ENCODE measurements around the gene GFER.

GFER gene

GRCh38 chr16:2004795-2005517, 21.0 kb downstream of the GFER start:
- no peak overlapping the region for H4K5ac ChIP-seq (ENCODE audit: low read length)
- H2BK5ac ChIP-seq (ENCODE audit: low read length) = no peak overlapping the region
- no CpG with 5 or more reads among the region's 34 CpGs for WGBS (ENCODE audit: extremely low coverage, insufficient coverage, low lambda C conversion rate)
- no peak overlapping the region for H2BK120ac ChIP-seq (ENCODE audit: low read depth, low read length)
- no peak for DNase-seq
- H3K9ac ChIP-seq (ENCODE audit: low read length) = no peak overlapping the region
- no peak overlapping the region for H3K23ac ChIP-seq (ENCODE audit: low read length)
- peaks cover 15% of the 10 kb centered on the region for H3K36me3 ChIP-seq (ENCODE audit: control insufficient read depth, insufficient read depth, low read length)
- no peak overlapping the region for H2BK15ac ChIP-seq (replicated peaks; ENCODE audit: low read depth)
- H3K27ac ChIP-seq (ENCODE audit: low read depth, low read length) = no peak overlapping the region
- peak overlapping the region; percentile 30 for H3K56ac ChIP-seq (ENCODE audit: low read length)
- peaks cover 43% of the 10 kb centered on the region for H3K79me2 ChIP-seq (ENCODE audit: control insufficient read depth, insufficient read depth, low read length)
- no peak overlapping the region for H3K4ac ChIP-seq (ENCODE audit: low read depth, low read length)
- H3K79me1 ChIP-seq (ENCODE audit: low read length) = peaks cover 31% of the 10 kb centered on the region
- peaks cover 9% of the 10 kb centered on the region for H3K4me1 ChIP-seq (ENCODE audit: control insufficient read depth, low read depth, low read length)
- no peak overlapping the region for H4K8ac ChIP-seq (ENCODE audit: low read depth, low read length)
- no peak overlapping the region for H3K4me2 ChIP-seq (ENCODE audit: low read length)
- no peak overlapping the region for H2AK5ac ChIP-seq (ENCODE audit: low read length)
- H3K4me3 ChIP-seq (ENCODE audit: low read length) = no peak overlapping the region
- no peaks in the 10 kb centered on the region for H3K27me3 ChIP-seq (ENCODE audit: insufficient read depth, low read length, poor library complexity)
- H3K18ac ChIP-seq (ENCODE audit: low read length) = no peak overlapping the region

GRCh38 chr16:2005646-2006045, 21.7 kb downstream of the GFER start:
- H3K27ac ChIP-seq (ENCODE audit: low read depth, low read length) = no peak overlapping the region
- H4K8ac ChIP-seq (ENCODE audit: low read depth, low read length) = no peak overlapping the region
- H3K23ac ChIP-seq (ENCODE audit: low read length) = no peak overlapping the region
- peaks cover 34% of the 10 kb centered on the region for H3K79me1 ChIP-seq (ENCODE audit: low read length)
- H3K18ac ChIP-seq (ENCODE audit: low read length) = no peak overlapping the region
- H2BK15ac ChIP-seq (replicated peaks; ENCODE audit: low read depth) = no peak overlapping the region
- H2BK5ac ChIP-seq (ENCODE audit: low read length) = no peak overlapping the region
- no peak overlapping the region for H3K4me3 ChIP-seq (ENCODE audit: low read length)
- H3K79me2 ChIP-seq (ENCODE audit: control insufficient read depth, insufficient read depth, low read length) = peaks cover 43% of the 10 kb centered on the region
- WGBS (ENCODE audit: extremely low coverage, insufficient coverage, low lambda C conversion rate) = no CpG with 5 or more reads among the region's 21 CpGs
- H3K27me3 ChIP-seq (ENCODE audit: insufficient read depth, low read length, poor library complexity) = no peaks in the 10 kb centered on the region
- H3K4ac ChIP-seq (ENCODE audit: low read depth, low read length) = no peak overlapping the region
- no peak overlapping the region for H3K4me2 ChIP-seq (ENCODE audit: low read length)
- peaks cover 13% of the 10 kb centered on the region for H3K36me3 ChIP-seq (ENCODE audit: control insufficient read depth, insufficient read depth, low read length)
- H4K5ac ChIP-seq (ENCODE audit: low read length) = no peak overlapping the region
- no peak for DNase-seq
- no peak overlapping the region for H2AK5ac ChIP-seq (ENCODE audit: low read length)
- peaks cover 12% of the 10 kb centered on the region for H3K4me1 ChIP-seq (ENCODE audit: control insufficient read depth, low read depth, low read length)
- no peak overlapping the region for H3K56ac ChIP-seq (ENCODE audit: low read length)
- no peak overlapping the region for H3K9ac ChIP-seq (ENCODE audit: low read length)
- H2BK120ac ChIP-seq (ENCODE audit: low read depth, low read length) = no peak overlapping the region

GRCh38 chr16:2006317-2006716, 22.3 kb downstream of the GFER start:
- Histone ChIP-seq H3K79me1 (ENCODE audit: low read length) (peaks cover 34% of the 10 kb centered on the region), H3K79me2 (ENCODE audit: control insufficient read depth, insufficient read depth, low read length) (peaks cover 43% of the 10 kb centered on the region), H4K5ac (ENCODE audit: low read length) (no peak overlapping the region), H3K4me3 (ENCODE audit: low read length) (no peak overlapping the region), H4K8ac (ENCODE audit: low read depth, low read length) (no peak overlapping the region), H3K4ac (ENCODE audit: low read depth, low read length) (no peak overlapping the region), H3K27ac (ENCODE audit: low read depth, low read length) (no peak overlapping the region), H3K56ac (ENCODE audit: low read length) (no peak overlapping the region), H3K27me3 (ENCODE audit: insufficient read depth, low read length, poor library complexity) (no peaks in the 10 kb centered on the region), H3K4me1 (ENCODE audit: control insufficient read depth, low read depth, low read length) (peaks cover 12% of the 10 kb centered on the region), H3K4me2 (ENCODE audit: low read length) (no peak overlapping the region), H2BK120ac (ENCODE audit: low read depth, low read length) (no peak overlapping the region), H3K18ac (ENCODE audit: low read length) (no peak overlapping the region), H2BK15ac (replicated peaks; ENCODE audit: low read depth) (no peak overlapping the region), H2AK5ac (ENCODE audit: low read length) (no peak overlapping the region), H3K23ac (ENCODE audit: low read length) (no peak overlapping the region), H2BK5ac (ENCODE audit: low read length) (no peak overlapping the region), H3K9ac (ENCODE audit: low read length) (peak overlapping the region; percentile 12), H3K36me3 (ENCODE audit: control insufficient read depth, insufficient read depth, low read length) (peaks cover 13% of the 10 kb centered on the region)
- no CpG with 5 or more reads among the region's 8 CpGs for WGBS (ENCODE audit: extremely low coverage, insufficient coverage, low lambda C conversion rate)
- DNase-seq = no peak

GRCh38 chr16:2007081-2007836, 23.3 kb downstream of the GFER start:
- Histone ChIP-seq H3K9ac (ENCODE audit: low read length) (peak overlapping the region; percentile 16), H2BK120ac (ENCODE audit: low read depth, low read length) (no peak overlapping the region), H3K4me3 (ENCODE audit: low read length) (no peak overlapping the region), H3K27ac (ENCODE audit: low read depth, low read length) (no peak overlapping the region), H3K27me3 (ENCODE audit: insufficient read depth, low read length, poor library complexity) (no peaks in the 10 kb centered on the region), H3K56ac (ENCODE audit: low read length) (no peak overlapping the region), H3K4ac (ENCODE audit: low read depth, low read length) (no peak overlapping the region), H3K4me2 (ENCODE audit: low read length) (no peak overlapping the region), H3K79me2 (ENCODE audit: control insufficient read depth, insufficient read depth, low read length) (peaks cover 43% of the 10 kb centered on the region), H4K8ac (ENCODE audit: low read depth, low read length) (no peak overlapping the region), H3K4me1 (ENCODE audit: control insufficient read depth, low read depth, low read length) (peaks cover 12% of the 10 kb centered on the region), H2BK5ac (ENCODE audit: low read length) (no peak overlapping the region), H4K5ac (ENCODE audit: low read length) (no peak overlapping the region), H3K79me1 (ENCODE audit: low read length) (peaks cover 34% of the 10 kb centered on the region), H2BK15ac (replicated peaks; ENCODE audit: low read depth) (no peak overlapping the region), H2AK5ac (ENCODE audit: low read length) (no peak overlapping the region), H3K18ac (ENCODE audit: low read length) (no peak overlapping the region), H3K23ac (ENCODE audit: low read length) (no peak overlapping the region), H3K36me3 (ENCODE audit: control insufficient read depth, insufficient read depth, low read length) (peaks cover 4% of the 10 kb centered on the region)
- DNase-seq = no peak
- no CpG with 5 or more reads among the region's 16 CpGs for WGBS (ENCODE audit: extremely low coverage, insufficient coverage, low lambda C conversion rate)

GRCh38 chr16:2008009-2008526, 24.1 kb downstream of the GFER start:
- peak overlapping the region; percentile 83 for H3K9ac ChIP-seq (ENCODE audit: low read length)
- peaks cover 43% of the 10 kb centered on the region for H3K79me2 ChIP-seq (ENCODE audit: control insufficient read depth, insufficient read depth, low read length)
- DNase-seq = no peak
- no peak overlapping the region for H3K4ac ChIP-seq (ENCODE audit: low read depth, low read length)
- WGBS (ENCODE audit: extremely low coverage, insufficient coverage, low lambda C conversion rate) = no CpG with 5 or more reads among the region's 15 CpGs
- no peak overlapping the region for H4K8ac ChIP-seq (ENCODE audit: low read depth, low read length)
- no peak overlapping the region for H3K4me3 ChIP-seq (ENCODE audit: low read length)
- H3K4me2 ChIP-seq (ENCODE audit: low read length) = peak overlapping the region; percentile 45
- no peak overlapping the region for H2BK5ac ChIP-seq (ENCODE audit: low read length)
- no peak overlapping the region for H4K5ac ChIP-seq (ENCODE audit: low read length)
- H3K4me1 ChIP-seq (ENCODE audit: control insufficient read depth, low read depth, low read length) = peaks cover 12% of the 10 kb centered on the region
- no peak overlapping the region for H2BK15ac ChIP-seq (replicated peaks; ENCODE audit: low read depth)
- no peak overlapping the region for H2BK120ac ChIP-seq (ENCODE audit: low read depth, low read length)
- H3K56ac ChIP-seq (ENCODE audit: low read length) = peak overlapping the region; percentile 96
- no peak overlapping the region for H3K23ac ChIP-seq (ENCODE audit: low read length)
- no peaks in the 10 kb centered on the region for H3K27me3 ChIP-seq (ENCODE audit: insufficient read depth, low read length, poor library complexity)
- H3K18ac ChIP-seq (ENCODE audit: low read length) = no peak overlapping the region
- no peak overlapping the region for H2AK5ac ChIP-seq (ENCODE audit: low read length)
- H3K36me3 ChIP-seq (ENCODE audit: control insufficient read depth, insufficient read depth, low read length) = no peaks in the 10 kb centered on the region
- no peak overlapping the region for H3K27ac ChIP-seq (ENCODE audit: low read depth, low read length)
- peaks cover 34% of the 10 kb centered on the region for H3K79me1 ChIP-seq (ENCODE audit: low read length)

Data from mesendoderm (in vitro differentiated cells).